HG03025 (cell line): ENCODE results near the gene TAB2.
"Not testable (repeated sequence)": the region's sequence is repeated elsewhere in the genome, so short reads cannot be mapped to it uniquely, and the experiment has no call there.

ENCODE experiments used
- ATAC-seq: cut with Tn5 transposase; IDR thresholded peaks from one replicate; pipeline ENCODE4 v1.9.1; 2021; ENCODE audit warnings: mild to moderate bottlenecking, moderate library complexity; ENCODE audit not compliant: unreplicated experiment, low FRiP score

TAB2 gene

DNA sequence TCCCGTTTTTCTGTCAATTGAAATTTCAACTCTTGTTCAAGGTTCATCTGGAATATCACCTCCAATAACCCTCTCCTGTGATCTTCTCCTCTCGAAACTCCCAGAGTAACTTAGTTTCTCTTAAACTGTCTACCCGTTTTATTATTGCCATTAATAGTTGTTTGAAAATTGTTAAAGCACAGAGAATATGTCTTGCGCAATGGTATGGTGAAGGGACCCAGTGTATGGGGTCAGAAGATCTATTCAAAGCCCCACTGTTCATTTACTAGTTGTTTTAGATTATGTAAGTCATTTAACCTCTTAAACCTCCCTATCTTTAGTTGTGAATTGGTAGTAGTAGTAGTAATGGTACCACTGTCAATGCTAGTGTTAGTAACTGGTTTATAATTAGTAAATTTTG lies 6.2 kb upstream of the TAB2 start:
- ATAC-seq = no peak

DNA sequence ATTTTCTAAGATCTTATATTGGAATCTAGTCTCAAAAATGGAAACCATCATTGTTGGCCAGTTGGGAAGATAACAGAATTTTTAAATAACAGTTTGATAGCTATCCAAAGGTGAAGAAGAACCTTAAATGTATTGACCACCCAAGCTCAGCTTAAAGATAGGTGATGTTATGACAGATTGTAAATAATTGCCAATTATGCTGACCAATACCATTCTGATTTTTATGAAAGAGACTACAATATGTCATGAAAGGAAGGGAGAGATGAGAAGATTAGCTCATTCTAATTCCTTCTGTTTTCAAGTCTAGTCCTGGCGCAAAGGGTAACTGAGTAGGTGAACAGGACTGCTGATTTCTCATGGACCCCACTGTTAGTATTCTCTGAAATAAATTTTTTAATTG lies 5.7 kb upstream of the TAB2 start:
- ATAC-seq = no peak

DNA sequence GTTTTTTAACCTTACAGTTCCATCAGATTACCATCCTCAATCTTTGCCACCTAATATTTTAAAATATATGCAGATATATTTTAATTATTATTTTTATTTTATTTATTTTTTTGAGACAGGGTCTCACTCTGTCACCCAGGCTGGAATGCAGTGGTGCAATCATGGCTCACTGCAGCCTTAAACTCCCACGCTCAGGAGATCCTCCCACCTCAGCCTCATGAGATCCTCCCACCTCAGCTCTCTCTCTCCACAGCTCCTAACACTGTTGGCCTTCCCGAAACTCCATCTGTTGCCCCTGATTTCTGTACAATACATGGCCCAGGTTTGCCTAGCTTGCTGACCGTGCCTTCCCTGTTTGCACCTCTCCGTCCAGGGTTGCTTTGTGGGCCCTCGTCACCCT lies 4.4 kb upstream of the TAB2 start:
- no peak for ATAC-seq

DNA sequence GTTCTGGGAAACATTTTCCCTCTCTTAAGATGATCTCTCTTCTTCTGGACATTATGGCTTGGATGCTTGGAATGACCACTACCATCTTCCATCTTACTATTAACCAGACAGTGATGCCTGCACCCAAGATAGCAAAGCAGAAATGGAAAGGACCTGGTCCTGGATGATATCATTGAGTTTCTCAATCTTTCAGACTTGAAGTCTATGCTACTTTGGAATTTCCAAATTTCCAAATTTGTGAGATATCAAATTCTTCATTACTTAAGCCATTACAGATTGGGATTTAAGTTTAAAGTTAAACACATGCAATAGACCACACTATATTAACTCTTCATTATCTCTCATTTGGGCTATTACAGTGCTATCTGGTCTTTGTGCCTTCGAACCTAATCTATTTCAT lies 3.7 kb upstream of the TAB2 start:
- no peak for ATAC-seq

DNA sequence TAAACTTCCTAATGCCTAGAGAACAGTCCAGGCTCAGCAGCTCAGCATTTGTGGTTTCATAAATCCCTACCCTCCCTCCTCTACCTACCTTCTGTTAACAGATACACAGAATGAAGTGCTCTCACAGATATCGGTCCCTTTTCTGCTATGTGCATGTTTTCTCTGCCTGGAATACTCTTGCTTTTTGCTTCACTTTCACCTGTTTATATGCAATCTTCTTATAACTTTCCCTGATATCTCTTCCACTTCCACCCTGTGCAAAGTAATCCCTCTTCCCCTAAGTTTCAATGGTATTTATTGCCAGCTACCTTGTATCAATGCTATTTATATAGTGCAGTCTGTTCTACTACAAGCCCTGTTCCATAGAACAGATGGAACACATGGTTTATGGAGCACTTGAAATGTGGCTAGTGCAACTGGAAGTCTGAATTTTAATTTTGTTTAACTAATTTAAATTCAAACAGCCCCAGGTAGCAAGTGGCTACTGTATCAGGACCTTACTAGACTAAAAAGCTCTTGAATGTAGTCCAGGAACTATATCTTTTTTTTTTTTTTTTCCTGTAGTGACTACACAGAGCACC lies 3.1 kb upstream of the TAB2 start:
- ATAC-seq = no peak

DNA sequence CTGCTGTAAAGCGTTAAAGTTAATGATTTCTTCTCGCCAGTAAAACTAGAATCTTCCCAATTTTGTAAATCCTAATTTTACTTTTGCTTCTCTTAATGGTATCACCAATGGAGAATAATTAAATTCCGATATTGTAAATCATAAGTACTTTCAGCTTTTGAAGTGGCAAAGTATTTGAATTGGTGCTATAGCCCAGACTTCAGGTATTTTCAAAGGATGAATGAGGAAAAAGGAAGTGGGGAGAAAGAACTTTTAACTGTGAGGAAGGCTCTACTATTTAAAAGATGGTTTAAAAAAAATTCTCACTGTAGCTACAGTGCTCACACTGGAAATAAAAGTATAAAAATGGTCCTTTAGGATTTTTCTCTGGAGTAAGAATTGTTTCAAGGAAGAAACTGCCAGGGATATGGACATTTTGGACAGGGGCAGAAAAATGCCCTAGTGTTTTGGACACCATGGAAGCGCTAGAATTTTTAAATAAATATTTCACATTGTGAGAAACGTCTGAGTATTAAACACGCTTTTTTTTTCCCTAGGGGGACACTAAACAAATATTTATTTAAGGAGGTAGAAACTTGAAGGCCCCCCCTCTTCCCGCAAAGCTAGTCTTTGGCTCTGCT lies 1.3 kb upstream of the TAB2 start:
- ATAC-seq = no peak

DNA sequence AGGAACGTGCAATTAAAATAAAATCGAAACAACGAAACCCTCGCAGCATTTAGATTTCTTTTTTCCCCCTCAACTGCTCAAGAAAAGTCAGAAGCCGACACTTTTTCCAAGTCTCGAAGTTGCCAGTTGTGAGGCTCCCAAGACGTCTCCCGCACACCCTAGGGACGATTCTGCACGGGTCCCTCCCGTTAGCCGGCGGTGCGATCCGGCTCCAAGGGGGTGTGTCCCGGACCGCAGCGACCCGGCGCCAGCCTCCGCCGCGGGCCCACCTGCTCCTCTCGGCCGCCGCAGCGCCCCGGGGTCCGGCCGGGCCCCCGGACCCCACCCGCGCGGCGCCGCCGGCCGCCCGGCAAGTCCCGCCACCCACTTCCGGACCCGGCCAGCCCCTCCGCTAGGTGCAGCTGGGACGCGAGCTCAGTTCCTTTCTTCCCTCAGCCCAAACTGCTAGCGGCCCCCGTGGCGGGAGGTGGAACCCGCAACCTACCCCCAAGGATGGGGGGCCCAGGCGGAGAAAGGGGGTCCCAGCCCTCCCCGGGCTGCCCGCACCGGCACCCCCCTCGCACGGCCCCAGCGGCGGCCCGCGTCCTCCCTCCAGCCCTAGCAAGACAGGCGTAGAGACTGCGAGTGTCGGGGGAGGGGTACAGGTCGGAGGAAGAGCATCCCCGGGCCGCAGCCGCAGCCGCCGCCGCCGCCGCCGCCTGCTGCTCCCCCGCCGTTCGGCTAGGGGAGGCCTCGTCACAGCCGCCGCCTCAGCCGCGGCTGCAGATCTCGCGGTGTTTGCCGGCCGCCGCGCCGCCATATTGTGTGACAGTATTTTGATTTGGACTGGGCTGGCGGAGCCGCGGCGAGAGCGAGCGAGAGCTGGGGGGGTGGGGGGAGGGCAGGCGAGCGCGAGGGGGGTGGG lies 520 bp upstream of the TAB2 start:
- ATAC-seq = peak; percentile 70

DNA sequence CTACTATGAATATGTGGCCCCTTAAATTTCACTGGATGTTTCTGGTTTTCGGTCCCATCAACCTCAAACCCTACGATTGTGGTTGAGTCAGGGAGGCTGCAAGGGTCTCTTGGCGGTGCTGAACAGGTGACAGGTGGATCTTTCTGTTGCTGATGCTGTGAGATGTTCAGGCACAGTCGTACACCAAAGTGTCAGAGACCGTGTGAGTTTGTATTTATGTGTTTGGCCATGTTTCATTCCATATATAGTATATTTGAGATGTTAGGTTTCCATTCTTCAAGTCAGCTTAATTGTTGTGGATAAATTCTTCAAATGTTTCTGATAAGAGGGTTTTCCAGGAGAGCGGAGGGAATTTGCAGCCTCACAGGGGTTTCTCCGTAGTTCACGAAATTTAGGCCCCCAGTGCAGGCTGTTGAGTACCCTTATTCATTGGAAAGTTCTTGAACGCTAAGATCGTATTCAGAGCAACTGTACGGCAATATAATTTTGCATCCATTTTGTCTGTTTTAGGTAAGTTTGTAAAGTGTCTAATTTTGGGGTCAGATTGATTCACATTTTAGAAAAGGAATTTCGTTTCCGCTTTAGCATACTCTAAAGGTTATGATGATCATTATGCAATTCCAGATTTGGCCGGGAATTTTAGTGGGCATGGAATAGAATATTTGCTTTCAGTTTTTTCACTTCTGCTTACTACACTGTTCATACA lies 1.2 kb downstream of the TAB2 start:
- peak; percentile 15 for ATAC-seq

DNA sequence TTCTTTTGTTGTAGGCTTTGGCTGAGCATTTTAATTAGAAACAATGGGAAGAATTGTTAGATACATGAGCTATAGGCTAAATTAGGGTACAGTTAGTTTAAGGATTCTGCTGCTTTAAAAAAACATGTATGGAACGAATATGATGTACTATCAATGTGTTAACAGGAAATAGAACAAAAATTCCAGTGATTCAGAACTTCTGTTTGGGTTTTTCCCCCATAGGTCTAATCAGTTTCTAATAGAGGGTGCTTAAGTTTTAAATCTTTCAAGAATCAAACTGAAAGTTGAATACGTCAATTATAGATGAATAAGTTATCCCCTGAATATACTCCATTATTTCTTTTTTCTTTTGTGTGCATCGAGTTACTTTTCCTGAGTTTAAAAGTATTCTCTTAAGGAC lies 1.9 kb downstream of the TAB2 start:
- ATAC-seq = no peak

DNA sequence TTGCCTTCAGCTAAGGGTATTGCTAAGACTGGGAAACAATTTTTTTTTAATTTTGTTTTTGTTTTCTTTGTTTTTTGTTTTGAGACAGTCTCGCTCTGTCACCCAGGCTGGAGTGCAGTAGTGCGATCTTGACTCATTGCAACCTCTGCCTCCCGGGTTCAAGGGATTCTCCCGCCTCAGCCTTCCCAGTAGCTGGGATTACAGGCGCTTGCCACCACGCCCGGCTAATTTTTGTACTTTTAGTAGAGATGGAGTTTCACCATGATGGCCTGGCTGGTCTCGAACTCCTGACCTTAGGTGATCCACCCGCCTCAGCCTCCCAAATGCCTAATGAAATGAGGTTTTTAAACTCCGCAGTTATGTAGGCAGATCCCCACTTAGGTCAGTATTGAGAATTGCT lies 2.5 kb downstream of the TAB2 start:
- not testable (repeated sequence) for ATAC-seq

DNA sequence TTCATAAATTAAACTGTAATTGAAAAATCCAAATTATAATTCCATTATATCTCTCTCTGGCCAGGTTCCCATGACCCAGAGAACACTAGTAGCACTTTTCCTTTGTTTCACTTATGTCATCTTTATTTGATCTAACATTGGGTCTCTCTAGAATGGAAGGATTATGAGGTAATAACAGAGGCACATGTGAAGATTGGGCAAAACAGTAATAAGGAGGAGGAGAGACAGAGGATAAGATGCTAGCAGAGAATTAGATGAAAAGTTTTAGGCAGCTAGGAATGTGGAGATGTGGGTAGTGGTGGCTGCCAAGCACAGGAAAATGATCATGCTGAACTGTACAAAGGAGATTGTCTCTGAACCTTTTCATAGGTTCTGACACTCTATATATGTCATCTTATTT lies 3.3 kb downstream of the TAB2 start:
- no peak for ATAC-seq

DNA sequence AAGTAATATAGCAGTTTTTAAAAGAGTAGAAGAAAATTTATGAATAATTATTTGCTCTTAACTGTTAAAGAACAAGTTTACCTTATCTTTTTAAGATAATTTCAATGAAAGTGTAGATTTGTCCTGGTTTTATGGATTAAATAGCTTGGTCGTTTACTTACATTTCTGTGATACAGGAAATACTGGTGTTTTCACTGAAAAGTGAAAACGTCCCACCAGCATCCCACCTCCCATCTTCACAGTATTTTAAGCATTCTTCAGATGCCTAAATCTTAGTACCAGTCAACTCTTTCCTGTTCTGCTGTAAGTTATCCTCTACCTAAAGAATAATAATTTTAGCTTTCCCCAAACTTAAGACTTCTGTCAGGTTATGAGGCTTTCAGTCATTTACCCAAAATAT lies 5.8 kb downstream of the TAB2 start:
- ATAC-seq = no peak

DNA sequence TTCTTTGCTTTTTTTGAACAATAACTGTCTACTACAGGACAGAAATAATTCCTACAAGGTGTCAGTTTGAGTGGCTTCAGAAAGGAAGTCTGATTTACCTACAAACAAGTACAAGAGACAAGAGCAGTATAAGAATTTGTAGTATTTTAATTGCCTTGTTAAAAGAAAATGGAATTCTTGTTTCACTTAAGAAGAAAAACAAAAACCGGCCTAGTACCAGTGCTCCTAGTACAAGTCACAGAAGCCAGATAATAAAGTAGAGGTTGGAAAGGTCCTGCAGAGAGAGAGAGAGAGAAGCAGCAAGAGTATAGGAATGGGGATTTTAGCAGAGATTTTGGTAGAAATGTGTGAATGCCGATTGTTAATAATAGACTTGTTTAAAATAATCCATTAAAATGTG lies 6.4 kb downstream of the TAB2 start:
- no peak for ATAC-seq

DNA sequence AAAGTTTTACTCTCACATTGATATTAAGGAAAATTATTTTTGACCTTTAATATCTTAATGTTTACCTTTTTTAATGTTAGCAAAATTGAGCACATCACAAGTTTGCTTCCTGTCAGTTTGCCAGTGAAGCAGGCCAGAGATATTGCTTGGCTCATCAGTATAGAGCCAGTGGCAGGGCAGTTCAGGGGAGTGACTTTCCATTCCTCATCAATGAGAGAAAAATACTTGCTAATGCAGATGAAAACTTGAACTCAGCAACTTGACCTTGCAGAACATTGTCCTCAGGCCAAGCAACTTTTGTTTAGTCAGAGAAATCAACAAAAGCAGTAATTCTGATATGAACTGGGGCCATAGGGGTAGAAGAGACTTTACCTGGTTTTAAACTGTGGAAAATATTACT lies 6.9 kb downstream of the TAB2 start:
- ATAC-seq = no peak

DNA sequence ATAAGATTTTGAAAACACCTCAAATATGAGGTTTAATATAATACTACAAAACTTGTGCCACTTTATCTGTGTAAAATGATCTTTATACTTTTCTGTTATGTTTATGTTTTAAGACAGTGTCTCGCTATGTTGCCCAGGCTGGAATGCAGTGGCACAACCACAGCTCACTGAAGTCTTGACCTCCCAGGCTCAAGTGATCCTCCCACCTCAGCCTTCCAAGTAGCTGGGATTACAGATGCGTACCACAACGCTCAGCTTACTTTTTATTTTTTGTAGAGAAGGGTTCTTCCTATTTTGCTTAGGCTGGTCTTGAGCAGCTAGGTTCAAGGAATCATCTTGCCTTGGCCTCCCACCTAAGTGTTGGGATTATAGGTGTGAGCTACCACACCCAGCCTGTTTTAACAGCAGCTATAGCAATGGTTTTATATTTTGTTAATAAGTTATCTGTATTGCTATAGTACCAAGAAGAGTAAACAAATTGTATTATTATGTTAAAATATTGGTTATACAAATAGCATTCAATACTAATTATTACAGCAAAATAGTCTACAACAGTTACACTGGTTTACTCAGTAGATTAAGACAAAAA lies 8.2 kb downstream of the TAB2 start:
- ATAC-seq = no peak

DNA sequence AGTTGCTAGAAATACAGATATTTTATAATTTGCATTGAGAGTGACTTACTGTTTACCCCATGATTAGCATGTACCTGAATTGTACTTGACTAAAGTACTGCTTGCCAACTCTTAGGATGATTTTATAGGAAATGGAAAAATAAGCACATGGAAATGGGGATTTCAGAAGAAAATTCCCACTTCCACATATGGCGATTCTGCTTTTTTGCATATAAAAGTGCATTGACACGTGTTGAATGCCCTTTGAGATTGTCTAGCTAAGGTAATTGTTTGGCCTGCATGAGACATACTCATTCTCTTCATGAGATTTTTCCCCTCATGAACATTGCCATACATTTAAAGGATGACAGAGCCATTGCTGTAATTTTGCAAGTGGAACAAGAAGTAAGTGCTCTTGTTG lies 10.1 kb downstream of the TAB2 start:
- ATAC-seq = no peak

DNA sequence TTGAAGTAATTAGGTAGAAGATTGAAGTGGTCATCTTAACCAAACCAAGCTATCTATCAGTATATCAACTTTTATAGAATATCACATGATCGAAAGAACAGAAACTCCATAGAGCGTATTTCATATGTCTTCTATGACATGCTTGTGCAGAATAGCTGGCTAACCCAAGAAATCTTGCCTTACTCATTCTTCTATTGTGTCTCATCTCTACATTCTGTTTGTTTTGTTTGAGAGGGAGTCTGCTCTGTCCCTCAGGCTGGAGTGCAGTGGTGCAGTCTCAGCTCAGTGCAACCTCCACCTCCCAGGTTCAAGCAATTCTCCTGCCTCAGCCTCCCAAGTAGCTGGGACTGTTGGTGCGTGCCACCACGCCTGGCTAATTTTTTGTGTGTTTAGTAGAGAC lies 10.6 kb downstream of the TAB2 start:
- ATAC-seq = no peak

DNA sequence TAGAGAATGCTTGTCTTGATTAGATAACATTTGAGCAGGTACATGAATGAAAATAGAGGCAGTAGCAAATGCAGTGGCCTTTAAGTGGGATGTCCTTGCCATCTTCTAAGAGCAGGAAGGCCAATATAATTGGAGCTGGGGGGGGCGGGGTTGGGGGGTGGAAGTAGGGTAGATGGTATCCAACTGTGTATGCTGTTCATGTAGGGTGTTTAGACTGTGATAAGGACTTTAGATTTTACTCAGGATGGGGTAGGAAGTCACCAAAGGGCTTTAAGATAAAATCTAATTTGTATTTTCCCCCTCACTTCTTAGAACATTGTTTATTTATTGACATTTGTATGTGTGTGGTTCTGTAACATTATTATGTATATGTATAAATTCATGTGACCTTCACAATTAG lies 12.0 kb downstream of the TAB2 start:
- ATAC-seq = no peak

DNA sequence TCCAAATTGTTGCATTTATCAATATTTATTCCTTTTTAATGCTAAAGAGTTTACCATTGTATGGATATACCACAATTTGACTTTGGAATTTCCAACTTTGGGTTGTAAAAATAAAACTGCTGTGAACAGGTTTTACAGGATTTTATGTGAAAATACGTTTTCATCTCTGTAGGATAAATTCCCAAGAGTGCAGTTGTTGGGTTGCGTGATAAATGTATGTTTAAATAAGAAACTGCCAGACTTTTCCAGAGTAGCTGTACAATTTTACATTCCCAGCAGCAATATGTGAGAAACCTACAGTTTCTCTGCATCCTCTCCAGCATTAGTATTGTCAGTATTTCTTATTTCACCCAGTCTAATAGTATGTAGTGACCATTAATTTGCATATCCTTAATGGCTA lies 12.6 kb downstream of the TAB2 start:
- no peak for ATAC-seq

DNA sequence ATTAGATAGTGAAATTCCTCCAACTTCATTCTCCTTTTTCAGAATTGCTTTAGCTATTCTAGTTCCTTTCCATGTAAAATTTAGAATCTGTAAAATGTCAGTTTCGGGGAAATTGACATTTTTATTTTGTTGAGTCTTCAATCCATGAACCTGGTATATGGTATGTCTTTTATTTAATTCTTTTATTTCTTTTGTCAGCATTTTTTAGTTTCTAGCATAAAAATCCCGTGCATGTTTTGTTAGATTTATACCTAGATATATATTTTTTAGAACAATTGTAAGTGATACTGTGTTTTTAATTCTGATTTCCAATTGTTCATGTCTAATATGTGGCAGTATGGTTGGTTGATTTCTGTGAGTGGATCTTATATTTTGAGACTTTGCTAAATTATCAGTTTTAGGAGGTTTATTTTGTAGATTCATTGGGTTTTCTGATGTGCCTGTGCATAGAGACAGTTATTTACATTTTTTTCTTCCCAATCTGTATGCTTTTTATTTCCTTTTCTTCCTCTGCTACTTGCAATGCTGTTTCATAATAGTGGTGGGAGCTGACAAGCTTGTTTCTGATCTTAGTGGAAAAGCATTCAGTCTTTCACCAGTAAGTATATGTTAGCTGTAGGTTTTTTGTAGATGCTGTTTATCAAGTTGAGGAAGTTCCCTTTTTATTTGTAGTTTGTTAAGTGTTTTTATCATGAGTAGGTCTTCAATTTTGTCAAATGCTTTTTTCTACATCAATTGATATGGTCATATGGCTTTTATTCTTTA lies 13.7 kb downstream of the TAB2 start:
- ATAC-seq = no peak
